SK-N-SH (cell line): ENCODE measurements around the gene ZEB1.

ENCODE experiments used
- EP300 ChIP-seq, 2 experiments: IDR thresholded peaks; 2 replicates each; pipeline versions ENCODE4 v1.4.0 to v1.6.1; 2012; ENCODE audit warnings: borderline replicate concordance in 1 of 2, low read depth in 1 of 2, low read length in 1 of 2
- GABPA ChIP-seq: IDR thresholded peaks from 2 replicates; pipeline ENCODE4 v1.4.0; 2012; ENCODE audit warnings: low read depth, mild to moderate bottlenecking
- MAX ChIP-seq: IDR thresholded peaks from 2 replicates; pipeline ENCODE4 v1.4.0; 2012; ENCODE audit warnings: low read depth
- NFIC ChIP-seq: IDR thresholded peaks from 2 replicates; pipeline ENCODE4 v1.4.0; 2012; ENCODE audit warnings: borderline replicate concordance
- RAD21 ChIP-seq: IDR thresholded peaks from 2 replicates; pipeline ENCODE4 v1.6.1; 2012; ENCODE audit warnings: mild to moderate bottlenecking, low read length
- RCOR1 ChIP-seq: fragments of 150-350 bp; IDR thresholded peaks from 2 replicates; pipeline ENCODE4 v1.6.1; 2017; ENCODE audit warnings: antibody characterized with exemption, low read length
- RXRA ChIP-seq: IDR thresholded peaks from 2 replicates; pipeline ENCODE4 v1.4.0; 2012; ENCODE audit warnings: low read depth, mild to moderate bottlenecking, borderline replicate concordance
- SMC3 ChIP-seq: IDR thresholded peaks from 2 replicates; pipeline ENCODE4 v1.6.1; 2012; ENCODE audit warnings: low read depth, low read length, improper control_type of control experiment
- TAF1 ChIP-seq: IDR thresholded peaks from 2 replicates; pipeline ENCODE4 v1.6.1; 2012; ENCODE audit warnings: low read depth, mild to moderate bottlenecking, low read length, moderate library complexity, borderline replicate concordance
- TCF12 ChIP-seq: IDR thresholded peaks from 2 replicates; pipeline ENCODE4 v1.4.0; 2012
- USF2 ChIP-seq: fragments of 150-350 bp; IDR thresholded peaks from 2 replicates; pipeline ENCODE4 v1.6.1; 2017; ENCODE audit warnings: antibody characterized with exemption, low read length, low read depth, borderline replicate concordance
- YY1 ChIP-seq: IDR thresholded peaks from 2 replicates; pipeline ENCODE4 v1.4.0; 2012; ENCODE audit warnings: low read depth, mild to moderate bottlenecking
- TF ChIP-seq, protein P1 (sequence below): fragments of 200-600 bp; sonication (generic); IDR thresholded peaks from 2 replicates; pipeline ENCODE4 v1.6.1; 2017; ENCODE audit warnings: antibody characterized with exemption, mild to moderate bottlenecking, moderate library complexity

- TF ChIP-seq YY1, result no peak
- TF ChIP-seq, protein P1, sequence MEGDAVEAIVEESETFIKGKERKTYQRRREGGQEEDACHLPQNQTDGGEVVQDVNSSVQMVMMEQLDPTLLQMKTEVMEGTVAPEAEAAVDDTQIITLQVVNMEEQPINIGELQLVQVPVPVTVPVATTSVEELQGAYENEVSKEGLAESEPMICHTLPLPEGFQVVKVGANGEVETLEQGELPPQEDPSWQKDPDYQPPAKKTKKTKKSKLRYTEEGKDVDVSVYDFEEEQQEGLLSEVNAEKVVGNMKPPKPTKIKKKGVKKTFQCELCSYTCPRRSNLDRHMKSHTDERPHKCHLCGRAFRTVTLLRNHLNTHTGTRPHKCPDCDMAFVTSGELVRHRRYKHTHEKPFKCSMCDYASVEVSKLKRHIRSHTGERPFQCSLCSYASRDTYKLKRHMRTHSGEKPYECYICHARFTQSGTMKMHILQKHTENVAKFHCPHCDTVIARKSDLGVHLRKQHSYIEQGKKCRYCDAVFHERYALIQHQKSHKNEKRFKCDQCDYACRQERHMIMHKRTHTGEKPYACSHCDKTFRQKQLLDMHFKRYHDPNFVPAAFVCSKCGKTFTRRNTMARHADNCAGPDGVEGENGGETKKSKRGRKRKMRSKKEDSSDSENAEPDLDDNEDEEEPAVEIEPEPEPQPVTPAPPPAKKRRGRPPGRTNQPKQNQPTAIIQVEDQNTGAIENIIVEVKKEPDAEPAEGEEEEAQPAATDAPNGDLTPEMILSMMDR, result no peak
- TF ChIP-seq MAX, result no peak
- no peak for TF ChIP-seq USF2
- no peak for TF ChIP-seq SMC3
- TF ChIP-seq NFIC, result no peak
- no peak for TF ChIP-seq RXRA
- TF ChIP-seq GABPA, result no peak
- TF ChIP-seq RAD21, result no peak
- TF ChIP-seq RCOR1, result no peak
- no peak for TF ChIP-seq TAF1
- no peak for TF ChIP-seq EP300 (IDR thresholded peaks at IDR 0.05; ENCODE audit: borderline replicate concordance in 1 of 2, low read depth in 1 of 2, low read length in 1 of 2)
- TF ChIP-seq TCF12, result no peak
These were observed 235.5 kb downstream of the ZEB1 start for GRCh38 chr10:31554556-31554955.
